ENCODE data around the gene ACAD9.

DNA sequence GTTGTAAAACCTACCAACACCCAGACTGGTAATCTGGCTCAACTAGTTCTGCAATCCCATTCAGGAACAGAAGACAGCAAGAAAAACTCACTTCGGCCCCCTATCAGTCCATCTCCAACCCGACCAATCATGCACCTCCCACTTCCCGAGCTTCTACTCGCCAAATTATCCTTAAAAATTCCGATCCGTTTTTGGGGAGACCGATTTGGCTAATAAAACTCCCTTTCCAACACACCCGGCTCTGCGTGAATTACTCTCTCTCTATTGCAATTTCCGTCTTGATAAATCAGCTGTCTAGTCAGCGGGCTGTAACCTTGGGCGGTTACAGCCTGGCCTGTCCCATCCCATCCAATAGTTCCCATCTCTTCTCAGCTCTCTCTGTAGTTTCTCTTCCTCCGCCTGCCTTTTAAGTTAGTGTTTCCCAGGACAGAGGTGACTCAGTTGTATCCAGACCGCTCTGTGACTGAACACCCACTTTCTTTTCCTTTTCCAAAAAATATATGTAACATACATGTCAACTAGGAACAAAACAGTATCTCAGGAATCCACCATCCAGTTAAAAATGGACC lies 780 bp upstream of the ACAD9 start:
- no peak for TF ChIP-seq EZH2 (IDR thresholded peaks at IDR 0.05; ENCODE audit: insufficient read depth, poor library complexity, severe bottlenecking)
- TF ChIP-seq EZH2phosphoT487 (IDR thresholded peaks at IDR 0.05; ENCODE audit: insufficient read depth, low read depth) = no peak
